Cardiac muscle cell (in vitro differentiated cells and primary cell): Measurements from ENCODE around the gene INO80E. TPM values are rescaled to one million over a fixed set of nuclear protein-coding genes. Genes with fewer than 3 reads are reported as not detected.
"Not testable (repeated sequence)": the region's sequence is repeated elsewhere in the genome, so short reads cannot be mapped to it uniquely, and the experiment has no call there.

ENCODE experiments used
- DNase-seq, 2 donors: peaks; one replicate each; pipeline versions ENCODE4 v3.0.0 to v3.0.0-alpha.2; 2010 to 2017; ENCODE audit warnings: low read depth in 1 of 2, low spot score in 1 of 2
- H3K27ac ChIP-seq: fragments of 200-600 bp; sonication (generic); 2 replicates; pipeline ENCODE4 v1.5.1; 2016
- H3K27me3 ChIP-seq: fragments of 200-600 bp; sonication (generic); 2 replicates; pipeline ENCODE4 v1.6.0; 2016; ENCODE audit warnings: control low read depth
- H3K36me3 ChIP-seq: fragments of 200-600 bp; sonication (generic); 2 replicates; pipeline ENCODE4 v1.5.1; 2016; ENCODE audit warnings: control low read depth
- H3K4me1 ChIP-seq: fragments of 200-600 bp; sonication (generic); 2 replicates; pipeline ENCODE4 v1.8.1; 2017; ENCODE audit warnings: low read depth, mild to moderate bottlenecking, mixed run types
- H3K4me3 ChIP-seq: fragments of 200-600 bp; sonication (generic); 2 replicates; pipeline ENCODE4 v1.5.1; 2016; ENCODE audit warnings: mild to moderate bottlenecking
- H3K9me3 ChIP-seq: fragments of 200-600 bp; sonication (generic); 2 replicates; pipeline ENCODE4 v1.5.1; 2017; ENCODE audit warnings: low read depth, mild to moderate bottlenecking, control low read depth
- CTCF ChIP-seq: IDR thresholded peaks from 2 replicates; pipeline ENCODE4 v1.5.1; 2012; ENCODE audit warnings: low read depth, mild to moderate bottlenecking, low read length
- polyA plus RNA-seq: library from polyadenylated mRNA; unstranded; fragments of >200 nt; fragmentation: Nextera tagmentation; extraction: Ambion mirVana; gene quantifications from 2 replicates; pipeline ENCODE4 v1.2.1, GENCODE V29; 2016
- total RNA-seq: library from RNA; depleted of rRNA; stranded (reverse); fragments of >200 nt; gene quantifications from 2 replicates; pipeline ENCODE4 v1.2.3, GENCODE V29; 2016

The INO80E gene
- total and polyA plus RNA-seq, 2 experiments from 2014 or later: 19.0 to 167 TPM

DNA sequence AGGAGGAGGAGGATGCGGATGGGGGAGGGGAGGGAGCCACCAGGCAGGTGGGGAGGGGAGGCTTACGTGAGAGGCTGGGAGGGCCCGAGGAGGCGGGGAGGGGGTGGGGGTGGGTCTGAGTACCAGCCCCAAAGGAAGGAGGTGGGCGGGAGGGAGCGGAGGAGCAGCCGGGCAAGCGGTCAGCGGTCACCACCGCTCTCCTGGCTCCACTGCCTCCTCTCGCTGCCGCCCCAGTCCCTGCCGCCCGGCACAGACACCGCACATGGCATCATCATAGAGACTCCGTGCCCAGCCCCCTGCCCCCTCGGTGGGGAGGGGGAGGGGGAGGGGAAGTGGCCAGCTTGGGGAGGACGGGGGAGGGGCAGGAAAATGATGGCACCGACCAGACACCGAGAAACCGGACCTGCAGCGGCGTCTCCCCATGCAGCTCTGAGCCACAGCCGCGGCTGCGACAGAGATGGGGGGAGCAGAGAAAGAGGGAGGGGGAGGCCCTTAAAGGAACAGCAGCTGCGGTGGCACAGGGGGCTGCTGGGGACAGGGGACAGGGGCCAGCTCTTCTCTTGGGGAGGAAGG, 34.9 kb downstream of the INO80E start, which contains the start of gene TLCD3B:
TSS of gene TLCD3B (minus strand) at position 431 of the 573 bp plus-strand sequence. CDS start 744 bp downstream, outside the sequence.
- no peaks in the 10 kb centered on the region for H3K4me1 ChIP-seq
- H3K27ac ChIP-seq: no peak within 1 kb of the TSS
- H3K9me3 ChIP-seq: no peaks in the 10 kb centered on the region
- peak within 1 kb of the TSS; percentile 15 for H3K4me3 ChIP-seq
- DNase-seq: no peak
- peaks cover 44% of the 10 kb centered on the region for H3K27me3 ChIP-seq
- no peak for TF ChIP-seq CTCF
- no peaks in the 10 kb centered on the region for H3K36me3 ChIP-seq

GRCh38 chr16:30031477-30031918, 35.5 kb downstream of the INO80E start:
- H3K27ac ChIP-seq: no peak overlapping the region
- no peak for DNase-seq
- peaks cover 49% of the 10 kb centered on the region for H3K27me3 ChIP-seq
- H3K9me3 ChIP-seq: no peaks in the 10 kb centered on the region
- no peak for TF ChIP-seq CTCF
- no peaks in the 10 kb centered on the region for H3K4me1 ChIP-seq
- H3K4me3 ChIP-seq: no peak overlapping the region
- H3K36me3 ChIP-seq: no peaks in the 10 kb centered on the region

DNA sequence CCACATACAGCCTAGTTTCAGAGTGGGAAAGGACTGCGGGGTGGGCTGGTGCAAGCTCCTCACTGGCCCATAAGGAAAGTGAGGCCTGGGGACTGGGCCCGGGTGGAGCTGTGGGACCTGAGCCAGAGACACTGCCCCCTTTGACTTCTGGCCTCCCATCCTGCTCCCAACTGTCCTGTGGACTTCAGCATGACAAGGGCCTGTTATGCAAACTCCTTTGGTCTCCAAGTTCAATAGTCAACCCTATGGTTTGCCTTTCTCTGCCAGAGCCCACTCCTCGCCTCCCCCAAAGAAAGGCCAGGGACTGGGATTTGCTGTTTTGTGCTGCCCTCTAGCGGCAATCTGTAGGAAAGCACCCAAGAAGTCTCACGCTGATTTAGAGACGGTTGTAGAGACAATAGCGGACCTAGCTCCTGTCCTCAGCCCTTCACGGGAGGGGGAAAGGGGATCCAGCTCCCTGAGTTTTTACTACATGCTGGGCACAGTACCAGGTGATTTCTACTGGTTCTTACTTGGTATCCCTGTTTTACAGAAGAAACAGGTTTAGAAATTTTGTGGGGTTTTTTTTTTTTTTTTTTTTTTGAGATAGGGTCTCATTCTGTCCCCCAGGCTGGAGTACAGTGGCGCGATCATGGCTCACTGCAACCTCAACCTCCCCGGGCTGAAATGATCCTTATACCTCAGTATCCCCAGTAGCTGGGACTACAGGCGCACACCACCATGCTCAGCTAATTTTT, 36.2 kb downstream of the INO80E start:
- Histone ChIP-seq H3K9me3 (no peaks in the 10 kb centered on the region), H3K4me3 (no peak overlapping the region), H3K27me3 (peaks cover 52% of the 10 kb centered on the region), H3K36me3 (no peaks in the 10 kb centered on the region), H3K27ac (no peak overlapping the region), H3K4me1 (no peaks in the 10 kb centered on the region)
- peak; percentile 71 to 78 for DNase-seq
- TF ChIP-seq CTCF: peak; percentile 88

GRCh38 chr16:30033270-30033669, 37.2 kb downstream of the INO80E start:
- no peak overlapping the region for H3K4me3 ChIP-seq
- no peak for TF ChIP-seq CTCF
- H3K4me1 ChIP-seq: no peaks in the 10 kb centered on the region
- no peak for DNase-seq
- no peaks in the 10 kb centered on the region for H3K9me3 ChIP-seq
- peaks cover 52% of the 10 kb centered on the region for H3K27me3 ChIP-seq
- H3K27ac ChIP-seq: no peak overlapping the region
- no peaks in the 10 kb centered on the region for H3K36me3 ChIP-seq

GRCh38 chr16:30040221-30040620, 44.2 kb downstream of the INO80E start:
- Histone ChIP-seq H3K27ac (no peak overlapping the region), H3K36me3 (no peaks in the 10 kb centered on the region), H3K9me3 (no peaks in the 10 kb centered on the region), H3K27me3 (peaks cover 25% of the 10 kb centered on the region), H3K4me3 (no peak overlapping the region), H3K4me1 (no peaks in the 10 kb centered on the region)
- TF ChIP-seq CTCF: no peak
- no peak for DNase-seq

GRCh38 chr16:30040690-30041089, 44.6 kb downstream of the INO80E start:
- H3K27me3 ChIP-seq: peaks cover 22% of the 10 kb centered on the region
- H3K27ac ChIP-seq, H3K9me3 ChIP-seq, H3K36me3 ChIP-seq, H3K4me1 ChIP-seq, DNase-seq, H3K4me3 ChIP-seq: not testable (repeated sequence)
